Naive thymus-derived CD4-positive, alpha-beta T cell (primary cell): ENCODE data around the gene TMEM14A. TPM values are rescaled to one million over a fixed set of nuclear protein-coding genes. Genes with fewer than 3 reads are reported as not detected.

ENCODE experiments used
- ATAC-seq: fragments of 150-1000 bp; cut with Tn5 transposase; 2 replicates; pipeline ENCODE4 v1.10.0; 2021; ENCODE audit warnings: mild to moderate bottlenecking, moderate library complexity
- CTCF ChIA-PET: fragments of 350-600 bp; sonication (Branson Sonifier 250); formaldehyde crosslinking; loops from one replicate; lab custom pipeline; 2021; ENCODE audit warnings: antibody characterized with exemption; lab: Charles Lee
- POLR2A ChIA-PET: fragments of 350-600 bp; sonication (Branson Sonifier 250); formaldehyde crosslinking; loops from one replicate; lab custom pipeline; 2021; ENCODE audit warnings: antibody characterized with exemption, inconsistent platforms; lab: Charles Lee
- DNase-seq, 9 donors: peaks; one replicate each; pipeline versions ENCODE4 v3.0.0 to v3.0.0-alpha.2; 2020 to 2022; ENCODE audit warnings: mixed read lengths in 1 of 9
- H3K27ac ChIP-seq: one replicate; pipeline ENCODE4 v1.7.0; 2013; ENCODE audit warnings: mild to moderate bottlenecking, low read depth, low read length, moderate library complexity
- H3K27me3 ChIP-seq, 2 donors: one replicate each; pipeline ENCODE4 v1.7.0; 2013; ENCODE audit warnings: low read length in 2 of 2, mild to moderate bottlenecking in 2 of 2, moderate library complexity in 2 of 2; ENCODE audit not compliant: control insufficient read depth in 2 of 2, insufficient read depth in 2 of 2
- H3K36me3 ChIP-seq, 3 experiments: 1 replicate in 2 of 3; 2 replicates in 1 of 3; pipeline ENCODE4 v1.7.0; 2013; ENCODE audit warnings: low read length in 3 of 3, mild to moderate bottlenecking in 3 of 3, moderate library complexity in 1 of 3; ENCODE audit not compliant: insufficient read depth in 3 of 3, control insufficient read depth in 2 of 3
- H3K4me1 ChIP-seq, 2 donors: one replicate each; pipeline ENCODE4 v1.7.0; 2013; ENCODE audit warnings: low read length in 2 of 2, mild to moderate bottlenecking in 2 of 2, moderate library complexity in 1 of 2; ENCODE audit not compliant: control insufficient read depth in 2 of 2, insufficient read depth in 2 of 2
- H3K4me3 ChIP-seq: 2 replicates; pipeline ENCODE4 v1.7.0; 2013; ENCODE audit warnings: mild to moderate bottlenecking, low read length
- H3K9me3 ChIP-seq, 3 experiments: 1 replicate in 2 of 3; 2 replicates in 1 of 3; pipeline ENCODE4 v1.7.0; 2013; ENCODE audit warnings: low read length in 3 of 3; ENCODE audit not compliant: control insufficient read depth in 2 of 3
- H3K27ac Mint-ChIP-seq, 9 donors: one replicate each; pipeline ENCODE4 v1.8.0; 2020 to 2022; ENCODE audit warnings: mixed read lengths in 9 of 9, mild to moderate bottlenecking in 8 of 9, moderate library complexity in 5 of 9, inconsistent platforms in 2 of 9
- H3K27me3 Mint-ChIP-seq, 5 donors: one replicate each; pipeline ENCODE4 v1.8.0; 2021 to 2022; ENCODE audit warnings: mixed read lengths in 5 of 5, mild to moderate bottlenecking in 1 of 5
- H3K36me3 Mint-ChIP-seq, 5 donors: one replicate each; pipeline ENCODE4 v1.8.0; 2020 to 2022; ENCODE audit warnings: mixed read lengths in 5 of 5, mild to moderate bottlenecking in 3 of 5, inconsistent platforms in 1 of 5
- H3K4me1 Mint-ChIP-seq, 7 donors: one replicate each; pipeline ENCODE4 v1.8.0; 2020 to 2022; ENCODE audit warnings: mixed read lengths in 7 of 7, mild to moderate bottlenecking in 3 of 7, inconsistent platforms in 1 of 7
- H3K4me3 Mint-ChIP-seq, 10 donors: one replicate each; pipeline ENCODE4 v1.8.0; 2020 to 2022; ENCODE audit warnings: mild to moderate bottlenecking in 10 of 10, mixed read lengths in 10 of 10, moderate library complexity in 6 of 10, inconsistent platforms in 2 of 10
- H3K9me3 Mint-ChIP-seq, 11 donors: one replicate each; pipeline ENCODE4 v1.8.0; 2020 to 2022; ENCODE audit warnings: mixed read lengths in 11 of 11, mild to moderate bottlenecking in 4 of 11, inconsistent platforms in 1 of 11, moderate library complexity in 1 of 11
- intact Hi-C, 2 donors: fragments of 100-400 bp; cut with micrococcal nuclease; formaldehyde crosslinking; loops; one replicate each; pipeline ENCODE4 v1.15.1; 2023
- polyA plus RNA-seq, 2 donors: library from polyadenylated mRNA; unstranded; fragments of 300-500 nt; fragmentation: Illumina TruSeq; gene quantifications; one replicate each; pipeline ENCODE4 v1.2.3, GENCODE V29; 2021
- total RNA-seq, 6 experiments: library from RNA in 5 of 6; stranded (reverse) in 5 of 6; gene quantifications; 1 replicate in 5 of 6; 2 replicates in 1 of 6; pipeline ENCODE4 v1.2.3 and lab custom pipeline; 2021 to 2026

The TMEM14A gene
- total and polyA plus RNA-seq, 7 experiments from 2014 or later: 5.3 to 26.1 (median 8.1) TPM

GRCh38 chr6:52636830-52637229, 34.1 kb upstream of the TMEM14A start:
- H3K4me1 Mint-ChIP-seq: peaks cover 0 to 15% (median 13%) of the 10 kb centered on the region in 7 donors
- no peaks in the 10 kb centered on the region for H3K36me3 ChIP-seq
- no peaks in the 10 kb centered on the region for H3K9me3 Mint-ChIP-seq
- POLR2A ChIA-PET: no interaction called here
- DNase-seq (no peak), ATAC-seq (no peak)
- intact Hi-C loops: no loop called here
- H3K27ac ChIP-seq: no peak overlapping the region
- H3K27ac Mint-ChIP-seq: no peak overlapping the region
- H3K27me3 ChIP-seq: no peaks in the 10 kb centered on the region
- no peak overlapping the region for H3K4me3 Mint-ChIP-seq
- CTCF ChIA-PET: interaction anchor here (2.2 kb wide), 1 partner anchor 15 kb away, joined by 4 read pairs; no protein-coding TSS in a partner anchor
- no peaks in the 10 kb centered on the region for H3K4me1 ChIP-seq
- no peak overlapping the region for H3K4me3 ChIP-seq
- H3K27me3 Mint-ChIP-seq: peaks cover 6 to 19% (median 16%) of the 10 kb centered on the region in 5 donors
- H3K36me3 Mint-ChIP-seq: no peaks in the 10 kb centered on the region
- H3K9me3 ChIP-seq: no peaks in the 10 kb centered on the region

GRCh38 chr6:52639493-52639892, 31.4 kb upstream of the TMEM14A start:
- no peak overlapping the region for H3K27ac ChIP-seq
- no peaks in the 10 kb centered on the region for H3K4me1 ChIP-seq
- no peaks in the 10 kb centered on the region for H3K9me3 ChIP-seq
- H3K4me3 ChIP-seq: no peak overlapping the region
- ATAC-seq: no peak
- Mint-ChIP-seq H3K4me1 (peaks cover 0 to 16% (median 10%) of the 10 kb centered on the region in 7 donors), H3K9me3 (no peaks in the 10 kb centered on the region), H3K4me3 (no peak overlapping the region), H3K27me3 (peaks cover 15 to 24% (median 16%) of the 10 kb centered on the region in 5 donors), H3K36me3 (no peaks in the 10 kb centered on the region), H3K27ac (no peak overlapping the region)
- no peaks in the 10 kb centered on the region for H3K27me3 ChIP-seq
- H3K36me3 ChIP-seq: no peaks in the 10 kb centered on the region
- intact Hi-C loops: no loop called here
- POLR2A ChIA-PET: interaction anchor here (0.6 kb wide), 1 partner anchor 10 kb away, joined by 3 read pairs; no protein-coding TSS in a partner anchor
- CTCF ChIA-PET: no interaction called here
- no peak for DNase-seq

- Histone ChIP-seq H3K4me1 (no peaks in the 10 kb centered on the region), H3K27ac (no peak overlapping the region), H3K36me3 (no peaks in the 10 kb centered on the region), H3K27me3 (no peaks in the 10 kb centered on the region), H3K9me3 (no peaks in the 10 kb centered on the region), H3K4me3 (no peak overlapping the region)
- Mint-ChIP-seq H3K9me3 (no peaks in the 10 kb centered on the region), H3K27ac (no peak overlapping the region), H3K4me1 (peaks cover 0 to 12% (median 4%) of the 10 kb centered on the region in 7 donors), H3K36me3 (no peaks in the 10 kb centered on the region), H3K4me3 (no peak overlapping the region), H3K27me3 (peaks cover 15 to 24% (median 17%) of the 10 kb centered on the region in 5 donors)
- ChIA-PET POLR2A (no interaction called here), CTCF (interaction anchor here (1.2 kb wide), 1 partner anchor 47 kb away, joined by 3 read pairs; no protein-coding TSS in a partner anchor)
- DNase-seq: no peak
- ATAC-seq: no peak
- intact Hi-C loops: no loop called here
Observed at GRCh38 chr6:52640170-52640569, 30.7 kb upstream of the TMEM14A start.

- H3K9me3 Mint-ChIP-seq: no peaks in the 10 kb centered on the region
- no peak for ATAC-seq
- POLR2A ChIA-PET: no interaction called here
Observed at GRCh38 chr6:52640916-52641315, 30.0 kb upstream of the TMEM14A start.

GRCh38 chr6:52641388-52641787, 29.5 kb upstream of the TMEM14A start:
- Histone ChIP-seq H3K36me3 (no peaks in the 10 kb centered on the region), H3K9me3 (no peaks in the 10 kb centered on the region), H3K4me3 (no peak overlapping the region), H3K27ac (no peak overlapping the region), H3K4me1 (no peaks in the 10 kb centered on the region), H3K27me3 (no peaks in the 10 kb centered on the region)
- no peaks in the 10 kb centered on the region for H3K9me3 Mint-ChIP-seq
- H3K4me3 Mint-ChIP-seq: no peak overlapping the region
- ATAC-seq (no peak), DNase-seq (no peak)
- CTCF ChIA-PET: interaction anchor here (1.7 kb wide), 1 partner anchor 11 kb away, joined by 6 read pairs; no protein-coding TSS in a partner anchor
- POLR2A ChIA-PET: interaction anchor here (0.5 to 0.7 kb wide), 2 partner anchors 229 to 578 kb away, joined by 3 read pairs; no protein-coding TSS in a partner anchor
- H3K36me3 Mint-ChIP-seq: no peaks in the 10 kb centered on the region
- peaks cover 0 to 9% (median 0%) of the 10 kb centered on the region in 7 donors for H3K4me1 Mint-ChIP-seq
- intact Hi-C loops: no loop called here
- H3K27ac Mint-ChIP-seq: no peak overlapping the region
- peaks cover 16 to 27% (median 19%) of the 10 kb centered on the region in 5 donors for H3K27me3 Mint-ChIP-seq

More at GRCh38 chr6:52640916-52641315, 30.0 kb upstream of the TMEM14A start:
- Mint-ChIP-seq H3K27ac (no peak overlapping the region), H3K4me3 (no peak overlapping the region), H3K36me3 (no peaks in the 10 kb centered on the region), H3K4me1 (peaks cover 0 to 9% (median 0%) of the 10 kb centered on the region in 7 donors), H3K27me3 (peaks cover 16 to 27% (median 19%) of the 10 kb centered on the region in 5 donors)
- Histone ChIP-seq H3K4me1 (no peaks in the 10 kb centered on the region), H3K4me3 (no peak overlapping the region), H3K27me3 (no peaks in the 10 kb centered on the region), H3K36me3 (no peaks in the 10 kb centered on the region), H3K9me3 (no peaks in the 10 kb centered on the region), H3K27ac (no peak overlapping the region)
- intact Hi-C loops: no loop called here
- CTCF ChIA-PET: interaction anchor here (1.2 to 1.7 kb wide), 2 partner anchors 12 to 48 kb away, joined by 3 to 6 read pairs; no protein-coding TSS in a partner anchor
- DNase-seq: no peak

GRCh38 chr6:52641826-52642225, 29.1 kb upstream of the TMEM14A start:
- H3K27me3 Mint-ChIP-seq: peaks cover 16 to 27% (median 19%) of the 10 kb centered on the region in 5 donors
- peaks cover 0 to 9% (median 0%) of the 10 kb centered on the region in 7 donors for H3K4me1 Mint-ChIP-seq
- no peaks in the 10 kb centered on the region for H3K36me3 Mint-ChIP-seq
- H3K27me3 ChIP-seq: no peaks in the 10 kb centered on the region
- intact Hi-C loops: no loop called here
- ATAC-seq (no peak), DNase-seq (no peak)
- H3K36me3 ChIP-seq: no peaks in the 10 kb centered on the region
- no peak overlapping the region for H3K27ac ChIP-seq
- no peak overlapping the region for H3K27ac Mint-ChIP-seq
- H3K4me3 Mint-ChIP-seq: no peak overlapping the region
- H3K9me3 ChIP-seq: no peaks in the 10 kb centered on the region
- H3K4me1 ChIP-seq: no peaks in the 10 kb centered on the region
- H3K4me3 ChIP-seq: no peak overlapping the region
- no peaks in the 10 kb centered on the region for H3K9me3 Mint-ChIP-seq
- POLR2A ChIA-PET: interaction anchor here (0.5 to 0.7 kb wide), 2 partner anchors 230 to 578 kb away, joined by 3 read pairs; no protein-coding TSS in a partner anchor
- CTCF ChIA-PET: interaction anchor here (1.7 kb wide), 1 partner anchor 11 kb away, joined by 6 read pairs; no protein-coding TSS in a partner anchor

GRCh38 chr6:52642368-52642767, 28.5 kb upstream of the TMEM14A start:
- H3K4me3 Mint-ChIP-seq: no peak overlapping the region
- H3K36me3 Mint-ChIP-seq: no peaks in the 10 kb centered on the region
- POLR2A ChIA-PET: no interaction called here
- Histone ChIP-seq H3K27me3 (no peaks in the 10 kb centered on the region), H3K9me3 (no peaks in the 10 kb centered on the region), H3K27ac (no peak overlapping the region), H3K4me1 (no peaks in the 10 kb centered on the region), H3K36me3 (no peaks in the 10 kb centered on the region), H3K4me3 (no peak overlapping the region)
- no peak for ATAC-seq
- no peak for DNase-seq
- peaks cover 16 to 27% (median 25%) of the 10 kb centered on the region in 5 donors for H3K27me3 Mint-ChIP-seq
- H3K4me1 Mint-ChIP-seq: peaks cover 0 to 9% (median 0%) of the 10 kb centered on the region in 7 donors
- H3K9me3 Mint-ChIP-seq: no peaks in the 10 kb centered on the region
- no peak overlapping the region for H3K27ac Mint-ChIP-seq
- CTCF ChIA-PET: interaction anchor here (1.7 kb wide), 1 partner anchor 10 kb away, joined by 6 read pairs; no protein-coding TSS in a partner anchor
- intact Hi-C loops: no loop called here
